Ovary (tissue), 9 donors: ENCODE measurements around the gene RHOV. TPM values are rescaled to one million over a fixed set of nuclear protein-coding genes. Genes with fewer than 3 reads are reported as not detected.
A peak's percentile ranks its signal among the peaks of the same experiment; 100 is the strongest.
"Not testable (repeated sequence)": the region's sequence is repeated elsewhere in the genome, so short reads cannot be mapped to it uniquely, and the experiment has no call there.

ENCODE experiments used
- DNase-seq, 5 donors: peaks; one replicate each; pipeline ENCODE4 v3.0.0-alpha.2; 2019 to 2020
- H3K27ac ChIP-seq, 2 donors: fragments of 200-600 bp; one replicate each; pipeline versions ENCODE4 v1.5.1 to v1.8.0; 2019 to 2022
- H3K27me3 ChIP-seq: fragments of 200-600 bp; one replicate; pipeline ENCODE4 v1.8.0; 2022
- H3K36me3 ChIP-seq: fragments of 200-600 bp; sonication (generic); one replicate; pipeline ENCODE4 v1.5.1; 2019
- H3K4me1 ChIP-seq: one replicate; pipeline ENCODE4 v1.8.1; 2013; ENCODE audit warnings: mild to moderate bottlenecking, moderate library complexity; ENCODE audit not compliant: insufficient read depth
- H3K4me3 ChIP-seq: fragments of 200-600 bp; sonication (generic); one replicate; pipeline ENCODE4 v1.5.1; 2017
- H3K9me3 ChIP-seq, 2 donors: fragments of 200-600 bp in 1 of 2; sonication (generic) in 1 of 2; one replicate each; pipeline versions ENCODE4 v1.5.1 to v1.8.1; 2013 to 2019; ENCODE audit warnings: mild to moderate bottlenecking in 1 of 2, moderate library complexity in 1 of 2
- CTCF ChIP-seq, 3 donors: fragments of 450-650 bp in 2 of 3; fragments of 200-600 bp in 1 of 3; IDR thresholded peaks; one replicate each; pipeline versions ENCODE4 v1.5.1 to v1.8.0; 2016 to 2022; ENCODE audit warnings: antibody characterized with exemption in 3 of 3, mild to moderate bottlenecking in 1 of 3
- EP300 ChIP-seq: sonication (generic); formaldehyde crosslinking; IDR thresholded peaks from one replicate; pipeline ENCODE4 v1.6.1; 2017; ENCODE audit warnings: antibody characterized with exemption
- POLR2A ChIP-seq: fragments of 450-650 bp; IDR thresholded peaks from one replicate; pipeline ENCODE4 v1.6.1; 2017; ENCODE audit warnings: antibody characterized with exemption, mild to moderate bottlenecking, moderate library complexity
- WGBS, 3 donors: extraction: QIAGEN DNeasy Blood & Tissue Kit in 1 of 3; methylation state at CpG; one replicate each; pipeline versions ENCODE4 v1.1.5 to v1.1.7; 2013 to 2017; 5-methylcytosine and 5-hydroxymethylcytosine counted together
- intact Hi-C, 4 donors: fragments of 100-400 bp; cut with DNase I; formaldehyde crosslinking; loops; one replicate each; pipeline versions ENCODE4 v1.11.0 to v1.15.1; 2022 to 2023
- polyA plus RNA-seq, 2 donors: library from polyadenylated mRNA; stranded (reverse); fragments of 200-250 nt in 1 of 2; fragments of 350-450 nt in 1 of 2; fragmentation: Illumina TruSeq in 1 of 2; extraction: RNeasy Lipid Tissue Mini Kit (QIAGEN cat#74804) in 1 of 2; gene quantifications; one replicate each; pipeline ENCODE4 v1.2.3, GENCODE V29; 2013 to 2014
- total RNA-seq, 7 donors: library from RNA; depleted of rRNA in 2 of 7; stranded (reverse); fragments of >200 nt in 2 of 7; fragmentation: NEBNext Ultra II Directional in 3 of 7; extraction: Animal tissue kit (Norgen Biotek cat#: 25700) in 3 of 7; gene quantifications; one replicate each; pipeline versions ENCODE4 v1.1.0 to v1.2.4, GENCODE V29; 2016 to 2023
- donor health status: DM: no; HTN: no; CAD: no; lungs with moderate emphysema.
- donor health status: DM: no; HTN: no; CAD: no.
- donor health status: Bipolar disorder and iron deficiency.
- donor health status: DM: yes; HTN: yes; CAD: no.
- donor health status: DM: no; HTN: no; CAD: no.
- donor health status: DM: yes; HTN: yes; CAD: no.

RHOV gene
- total and polyA plus RNA-seq, 9 donors = 0.07 to 3.4 (median 0.26) TPM; not detected in 3

GRCh38 chr15:40869686-40870085 is 4.3 kb downstream of the RHOV start:
- no peak for TF ChIP-seq CTCF (IDR thresholded peaks at IDR 0.05)
- no peak for TF ChIP-seq POLR2A
- TF ChIP-seq EP300 = no peak
- H3K27me3 ChIP-seq = no peaks in the 10 kb centered on the region

GRCh38 chr15:40867199-40867598 is 6.8 kb downstream of the RHOV start:
- Histone ChIP-seq H3K27me3 (no peaks in the 10 kb centered on the region), H3K4me3 (no peak overlapping the region), H3K9me3 (no peaks in the 10 kb centered on the region), H3K36me3 (no peaks in the 10 kb centered on the region), H3K27ac (no peak overlapping the region), H3K4me1 (no peaks in the 10 kb centered on the region)
- TF ChIP-seq EP300 (no peak), POLR2A (no peak), CTCF (IDR thresholded peaks at IDR 0.05) (no peak)
- 88 to 95% (median 95%) methylated on average over 4 of the region's 4 CpGs for WGBS, 3 donors
- DNase-seq = no peak
- intact Hi-C loops = no loop called here

More at GRCh38 chr15:40869686-40870085, 4.3 kb downstream of the RHOV start:
- H3K9me3 ChIP-seq = no peaks in the 10 kb centered on the region
- intact Hi-C loops = no loop called here
- H3K4me1 ChIP-seq = peaks cover 3% of the 10 kb centered on the region
- no peak for DNase-seq
- no peaks in the 10 kb centered on the region for H3K36me3 ChIP-seq
- no peak overlapping the region for H3K27ac ChIP-seq
- H3K4me3 ChIP-seq = no peak overlapping the region
- 64 to 73% (median 68%) methylated on average over 5 of the region's 5 CpGs for WGBS, 3 donors

- no peaks in the 10 kb centered on the region for H3K36me3 ChIP-seq
These were observed 10.3 kb downstream of the RHOV start for GRCh38 chr15:40863660-40864270.

GRCh38 chr15:40861147-40861546 is 12.9 kb downstream of the RHOV start:
- H3K27ac ChIP-seq, DNase-seq, H3K36me3 ChIP-seq, intact Hi-C loops, H3K4me3 ChIP-seq, H3K27me3 ChIP-seq, H3K9me3 ChIP-seq, H3K4me1 ChIP-seq: not testable (repeated sequence)
- 65 to 71% (median 70%) methylated on average over 4 of the region's 4 CpGs for WGBS, 3 donors

More at GRCh38 chr15:40863660-40864270, 10.3 kb downstream of the RHOV start:
- Histone ChIP-seq H3K27me3 (no peaks in the 10 kb centered on the region), H3K9me3 (no peaks in the 10 kb centered on the region), H3K4me3 (no peak overlapping the region), H3K4me1 (no peaks in the 10 kb centered on the region), H3K27ac (no peak overlapping the region)
- TF ChIP-seq POLR2A (no peak), EP300 (no peak), CTCF (IDR thresholded peaks at IDR 0.05) (no peak)
- intact Hi-C loops = no loop called here
- 47 to 51% (median 49%) methylated on average over 4 of the region's 4 CpGs for WGBS, 3 donors
- DNase-seq = no peak

- H3K36me3 ChIP-seq = no peaks in the 10 kb centered on the region
- H3K9me3 ChIP-seq = no peaks in the 10 kb centered on the region
- H3K4me1 ChIP-seq = no peaks in the 10 kb centered on the region
- TF ChIP-seq CTCF (IDR thresholded peaks at IDR 0.05) (peak in 1 of 3 donors; percentile 23), EP300 (no peak), POLR2A (no peak)
- DNase-seq = peak; percentile 33 to 70 (median 65)
- no peak overlapping the region for H3K27ac ChIP-seq
- no peaks in the 10 kb centered on the region for H3K27me3 ChIP-seq
- H3K4me3 ChIP-seq = no peak overlapping the region
- WGBS, 3 donors = 44 to 53% (median 45%) methylated on average over 18 of the region's 18 CpGs
- intact Hi-C loops = loop anchor here in 2 of 4 donors (5.0 to 10.0 kb wide), 3 partner anchors 33 to 328 kb away; partner anchors contain the start of gene VPS18 (in 1 of the 2)
These were observed 14.7 kb downstream of the RHOV start for GRCh38 chr15:40859206-40859851.
